ENCODE measurements around the gene GSPT1.
"Not testable (repeated sequence)": the region's sequence is repeated elsewhere in the genome, so short reads cannot be mapped to it uniquely, and the experiment has no call there.

GRCh38 chr16:11941945-11942344 lies 26.2 kb upstream of the GSPT1 start, which contains the start of gene NPIPB2:
- not testable (repeated sequence) for TF ChIP-seq CTCF (IDR thresholded peaks at IDR 0.05; ENCODE audit: low read depth, low read length); MAX (IDR thresholded peaks at IDR 0.05; ENCODE audit: low read depth, low read length); POLR2A (IDR thresholded peaks at IDR 0.05; ENCODE audit: extremely low read depth, insufficient read length); MYC (IDR thresholded peaks at IDR 0.05; ENCODE audit: low read depth, low read length)
